HG03159 (cell line): ENCODE results near the gene ADIRF.
"Not testable (repeated sequence)": the region's sequence is repeated elsewhere in the genome, so short reads cannot be mapped to it uniquely, and the experiment has no call there.

ENCODE experiments used
- ATAC-seq: cut with Tn5 transposase; IDR thresholded peaks from one replicate; pipeline ENCODE4 v1.9.1; 2021; ENCODE audit warnings: mild to moderate bottlenecking, moderate library complexity; ENCODE audit not compliant: unreplicated experiment

Gene ADIRF

DNA sequence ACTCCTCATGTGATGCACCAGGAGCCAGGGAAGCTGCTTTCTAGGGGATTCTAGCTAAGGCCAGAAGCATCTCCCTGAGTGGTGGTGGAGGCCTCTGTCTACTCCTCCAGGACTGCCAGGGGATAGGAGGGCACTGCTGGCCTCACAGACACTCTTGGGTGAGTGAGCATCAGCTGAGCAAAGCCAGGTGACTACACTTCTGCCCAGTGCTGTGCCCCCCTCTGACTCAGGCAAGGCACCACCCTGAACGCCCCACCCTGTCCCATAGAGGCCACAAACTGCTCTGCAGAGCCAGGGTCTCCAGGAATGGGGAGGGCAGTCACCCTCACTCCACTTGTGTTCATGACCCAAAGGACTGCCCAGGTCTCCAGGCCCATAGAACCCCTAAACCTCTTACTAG, 51.2 kb downstream of the ADIRF start:
- ATAC-seq = not testable (repeated sequence)

DNA sequence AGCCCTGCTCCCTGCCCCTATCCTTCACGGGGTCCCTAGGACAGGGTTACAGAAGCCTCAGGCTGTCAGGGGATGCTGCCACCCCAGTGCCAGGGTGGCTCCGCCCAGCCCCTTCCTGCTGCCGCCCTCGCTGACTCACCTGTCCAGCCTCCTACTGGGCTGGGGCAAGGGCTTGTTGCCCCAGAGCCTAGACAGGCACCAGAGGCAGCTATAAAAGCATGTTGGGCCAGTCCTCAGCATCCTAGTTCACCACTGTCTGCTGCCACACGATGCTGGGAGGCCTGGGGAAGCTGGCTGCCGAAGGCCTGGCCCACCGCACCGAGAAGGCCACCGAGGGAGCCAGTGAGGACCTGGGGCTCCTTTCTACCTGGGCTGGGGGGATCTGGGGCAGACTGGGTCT, 51.8 kb downstream of the ADIRF start, which contains the start of gene FAM25A:
Gene FAM25A, plus strand, starts transcription at position 239 of the 400 bp plus-strand sequence. Its CDS starts 31 bp downstream, at position 270.
- ATAC-seq = not testable (repeated sequence)
